K562 (cell line): ENCODE data around the gene SERHL2. TPM values are rescaled to one million over a fixed set of nuclear protein-coding genes. Genes with fewer than 3 reads are reported as not detected.

ENCODE experiments used
- BCL6 ChIP-seq: fragments of 250-450 bp; sonication (Bioruptor Pico); IDR thresholded peaks from 2 replicates; pipeline ENCODE4 v1.4.0; 2020
- RAD21 ChIP-seq, 2 experiments: fragments of 250-450 bp in 1 of 2; fragments of 450-650 bp in 1 of 2; sonication (Bioruptor Pico) in 1 of 2; formaldehyde crosslinking in 1 of 2; IDR thresholded peaks in 1 of 2; conservative IDR thresholded peaks in 1 of 2; 2 replicates each; pipeline versions ENCODE4 v1.4.0 to v1.8.0; 2020 to 2022; ENCODE audit warnings: mild to moderate bottlenecking in 2 of 2, moderate library complexity in 1 of 2
- SETDB1 ChIP-seq: IDR thresholded peaks from one replicate; pipeline ENCODE4 v1.6.1; 2012; ENCODE audit warnings: low read length, control low read depth, inconsistent platforms
- polyA plus RNA-seq, 8 experiments: library from polyadenylated mRNA; depleted of rRNA in 4 of 8; stranded (reverse) in 5 of 8; unstranded in 3 of 8; fragments of >200 nt; fragmentation: Nextera tagmentation in 2 of 8; fragmentation: Illumina TruSeq in 1 of 8; extraction: Ambion mirVana in 2 of 8; extraction: Trizol in 1 of 8; gene quantifications; 2 replicates each; pipeline versions ENCODE4 v1.2.1 to v1.2.3, GENCODE V29; 2011 to 2014; ENCODE audit warnings: inconsistent platforms in 1 of 8, missing spikeins in 1 of 8
- total RNA-seq, 7 experiments: library from RNA; depleted of rRNA in 6 of 7; stranded (reverse); fragments of >200 nt in 6 of 7; fragmentation: Illumina TruSeq in 2 of 7; extraction: Trizol in 2 of 7; gene quantifications; 2 replicates each; pipeline versions ENCODE4 v1.2.1 to v1.2.3, GENCODE V29; 2011 to 2021; ENCODE audit warnings: low replicate concordance in 1 of 7
- TF ChIP-seq, protein P1 (sequence below), 2 experiments: fragments of 450-650 bp; formaldehyde crosslinking in 1 of 2; IDR thresholded peaks; 2 replicates each; pipeline versions ENCODE4 v1.4.0 to v1.6.1; 2014 to 2020; ENCODE audit warnings: mild to moderate bottlenecking in 2 of 2, borderline replicate concordance in 1 of 2, low read depth in 1 of 2
- TF ChIP-seq, protein P2 (sequence below): fragments of 450-650 bp; IDR thresholded peaks from 2 replicates; pipeline ENCODE4 v1.7.0; 2016; ENCODE audit warnings: borderline replicate concordance

SERHL2 gene
- total and polyA plus RNA-seq, 9 of the 15 experiments (the other 6 are each of a cell fraction or from before 2014, with no cell fraction given), result 19.9 to 62.6 (median 25.2) TPM

DNA sequence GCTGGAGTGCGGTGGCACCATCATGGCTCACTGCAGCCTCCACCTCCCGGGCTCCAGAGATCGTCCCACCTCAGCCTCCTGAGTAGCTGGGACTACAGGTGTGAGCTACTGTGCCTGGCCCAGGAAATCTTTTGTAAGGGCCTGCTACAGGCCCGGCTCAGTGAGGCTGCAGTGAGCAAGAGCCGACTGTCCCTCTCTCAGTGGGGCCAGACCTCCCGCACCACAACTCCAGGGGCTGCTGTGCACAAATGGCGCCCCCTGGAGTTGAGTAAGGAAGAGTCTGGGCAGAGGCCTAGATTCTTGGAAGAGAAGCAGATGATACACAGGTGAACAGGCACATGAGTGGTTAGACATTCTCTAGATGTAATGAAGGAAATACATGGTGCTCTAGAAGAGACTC lies 7.0 kb downstream of the SERHL2 start (continued):
- TF ChIP-seq, protein P1, sequence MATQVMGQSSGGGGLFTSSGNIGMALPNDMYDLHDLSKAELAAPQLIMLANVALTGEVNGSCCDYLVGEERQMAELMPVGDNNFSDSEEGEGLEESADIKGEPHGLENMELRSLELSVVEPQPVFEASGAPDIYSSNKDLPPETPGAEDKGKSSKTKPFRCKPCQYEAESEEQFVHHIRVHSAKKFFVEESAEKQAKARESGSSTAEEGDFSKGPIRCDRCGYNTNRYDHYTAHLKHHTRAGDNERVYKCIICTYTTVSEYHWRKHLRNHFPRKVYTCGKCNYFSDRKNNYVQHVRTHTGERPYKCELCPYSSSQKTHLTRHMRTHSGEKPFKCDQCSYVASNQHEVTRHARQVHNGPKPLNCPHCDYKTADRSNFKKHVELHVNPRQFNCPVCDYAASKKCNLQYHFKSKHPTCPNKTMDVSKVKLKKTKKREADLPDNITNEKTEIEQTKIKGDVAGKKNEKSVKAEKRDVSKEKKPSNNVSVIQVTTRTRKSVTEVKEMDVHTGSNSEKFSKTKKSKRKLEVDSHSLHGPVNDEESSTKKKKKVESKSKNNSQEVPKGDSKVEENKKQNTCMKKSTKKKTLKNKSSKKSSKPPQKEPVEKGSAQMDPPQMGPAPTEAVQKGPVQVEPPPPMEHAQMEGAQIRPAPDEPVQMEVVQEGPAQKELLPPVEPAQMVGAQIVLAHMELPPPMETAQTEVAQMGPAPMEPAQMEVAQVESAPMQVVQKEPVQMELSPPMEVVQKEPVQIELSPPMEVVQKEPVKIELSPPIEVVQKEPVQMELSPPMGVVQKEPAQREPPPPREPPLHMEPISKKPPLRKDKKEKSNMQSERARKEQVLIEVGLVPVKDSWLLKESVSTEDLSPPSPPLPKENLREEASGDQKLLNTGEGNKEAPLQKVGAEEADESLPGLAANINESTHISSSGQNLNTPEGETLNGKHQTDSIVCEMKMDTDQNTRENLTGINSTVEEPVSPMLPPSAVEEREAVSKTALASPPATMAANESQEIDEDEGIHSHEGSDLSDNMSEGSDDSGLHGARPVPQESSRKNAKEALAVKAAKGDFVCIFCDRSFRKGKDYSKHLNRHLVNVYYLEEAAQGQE (IDR thresholded peaks at IDR 0.05; ENCODE audit: borderline replicate concordance), result peak; percentile 51; the same call in 1 of the 2 replicates
- TF ChIP-seq, protein P1 (CRISPR knock-in tag; IDR thresholded peaks at IDR 0.05; ENCODE audit: low read depth), result no peak
- TF ChIP-seq SETDB1, result no peak
- TF ChIP-seq RAD21 (CRISPR knock-in tag; conservative IDR thresholded peaks at IDR 0.05 in 1 of 2, IDR thresholded peaks at IDR 0.05 in 1 of 2), result peak; percentile 21 to 69; a peak in 3 of 4 replicates
- no peak for TF ChIP-seq BCL6 (CRISPR knock-in tag)
- TF ChIP-seq, protein P2, sequence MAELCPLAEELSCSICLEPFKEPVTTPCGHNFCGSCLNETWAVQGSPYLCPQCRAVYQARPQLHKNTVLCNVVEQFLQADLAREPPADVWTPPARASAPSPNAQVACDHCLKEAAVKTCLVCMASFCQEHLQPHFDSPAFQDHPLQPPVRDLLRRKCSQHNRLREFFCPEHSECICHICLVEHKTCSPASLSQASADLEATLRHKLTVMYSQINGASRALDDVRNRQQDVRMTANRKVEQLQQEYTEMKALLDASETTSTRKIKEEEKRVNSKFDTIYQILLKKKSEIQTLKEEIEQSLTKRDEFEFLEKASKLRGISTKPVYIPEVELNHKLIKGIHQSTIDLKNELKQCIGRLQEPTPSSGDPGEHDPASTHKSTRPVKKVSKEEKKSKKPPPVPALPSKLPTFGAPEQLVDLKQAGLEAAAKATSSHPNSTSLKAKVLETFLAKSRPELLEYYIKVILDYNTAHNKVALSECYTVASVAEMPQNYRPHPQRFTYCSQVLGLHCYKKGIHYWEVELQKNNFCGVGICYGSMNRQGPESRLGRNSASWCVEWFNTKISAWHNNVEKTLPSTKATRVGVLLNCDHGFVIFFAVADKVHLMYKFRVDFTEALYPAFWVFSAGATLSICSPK, result no peak
